ENCODE measurements around the gene GUCY2C. TPM values are rescaled to one million over a fixed set of nuclear protein-coding genes. Genes with fewer than 3 reads are reported as not detected.
A peak's percentile ranks its signal among the peaks of the same experiment; 100 is the strongest.
"Not testable (repeated sequence)": the region's sequence is repeated elsewhere in the genome, so short reads cannot be mapped to it uniquely, and the experiment has no call there.

Gene GUCY2C
- not detected in 2 replicates for total RNA-seq

DNA sequence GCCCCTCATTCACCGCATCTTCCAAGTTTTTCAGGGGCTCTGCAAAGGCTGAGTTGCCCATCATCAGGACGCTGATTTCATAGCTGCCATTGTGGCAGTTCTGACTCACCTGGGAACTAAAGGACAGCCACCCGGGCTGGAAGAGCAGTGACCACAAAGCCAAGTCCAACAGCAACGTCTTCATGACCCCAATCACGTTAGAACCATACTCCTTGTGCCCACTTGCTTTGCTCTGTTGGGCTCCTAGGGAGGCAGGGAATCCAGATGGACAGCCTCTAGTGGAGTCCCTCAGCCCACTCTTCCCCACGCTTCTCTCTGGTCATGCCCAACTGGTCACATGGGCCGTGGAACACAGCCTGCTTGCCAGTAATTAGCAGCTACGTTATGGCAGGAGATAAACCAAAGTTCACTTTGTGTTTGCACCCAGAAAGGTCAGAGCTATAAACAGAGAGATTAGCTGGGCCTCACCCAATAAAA is at the start of gene GUCY2C:
Gene GUCY2C, minus strand, starts transcription at position 335 of the 477 bp plus-strand sequence. Its CDS starts 151 bp downstream, at position 184.
- DNase-seq (ENCODE audit: low read depth, low spot score) = no peak

DNA sequence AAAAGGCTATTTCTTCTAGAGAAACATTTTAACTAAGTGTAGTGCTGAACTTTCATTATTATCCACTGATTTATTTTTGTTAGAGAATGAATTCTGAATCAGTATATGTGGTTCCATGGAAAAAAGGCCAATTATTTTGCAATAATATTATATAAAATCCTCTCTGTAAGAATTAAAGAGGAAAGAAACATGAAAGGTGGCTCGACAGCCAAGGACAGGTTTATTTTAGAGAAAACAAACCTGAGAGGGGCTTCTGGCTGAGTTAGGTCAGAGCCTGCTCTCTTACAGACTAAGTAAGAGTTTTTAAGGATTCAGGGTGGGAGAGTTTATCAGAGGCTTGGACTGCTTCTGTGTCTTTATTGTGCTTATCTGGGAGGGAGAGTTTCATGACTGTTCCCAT is 46.7 kb upstream of the GUCY2C start:
- DNase-seq (ENCODE audit: low read depth, low spot score) = no peak

DNA sequence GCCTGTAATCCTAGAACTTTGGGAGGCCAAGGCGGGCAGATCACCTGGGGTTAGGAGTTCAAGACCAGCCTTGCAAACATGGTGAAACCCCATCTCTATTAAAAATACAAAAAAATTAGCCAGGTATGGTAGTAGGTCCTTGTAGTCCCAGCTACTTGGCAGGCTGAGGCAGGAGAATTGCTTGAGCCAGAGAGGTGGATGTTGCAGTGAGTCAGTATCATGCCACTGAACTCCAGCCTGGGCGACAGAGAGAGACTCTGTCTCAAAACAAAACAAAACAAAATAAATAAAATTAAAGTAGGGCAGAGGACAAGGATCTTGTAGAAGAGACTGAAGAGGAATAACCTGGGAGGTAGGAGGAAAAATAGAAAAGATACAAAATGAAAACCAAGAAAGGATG is 45.5 kb upstream of the GUCY2C start:
- DNase-seq (ENCODE audit: low read depth, low spot score) = no peak

DNA sequence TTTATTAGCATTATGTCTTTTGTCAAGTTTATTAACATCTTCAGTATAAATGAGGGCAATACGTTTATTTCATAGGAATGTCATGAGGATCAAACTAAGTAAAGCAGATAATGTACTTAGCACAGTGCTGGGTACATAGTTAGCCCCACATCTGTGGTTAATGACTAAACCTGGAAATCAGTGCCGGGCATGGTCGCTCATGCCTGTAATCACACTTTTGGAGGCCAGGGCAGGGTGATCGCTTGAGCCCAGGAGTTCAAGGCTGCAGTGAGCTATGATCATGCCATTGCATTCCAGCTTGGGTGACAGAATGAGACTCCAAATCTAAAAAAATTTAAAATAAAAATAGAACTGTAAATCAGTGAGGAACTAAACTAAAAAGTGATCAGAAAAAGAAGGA is 44.8 kb upstream of the GUCY2C start:
- DNase-seq (ENCODE audit: low read depth, low spot score) = no peak

DNA sequence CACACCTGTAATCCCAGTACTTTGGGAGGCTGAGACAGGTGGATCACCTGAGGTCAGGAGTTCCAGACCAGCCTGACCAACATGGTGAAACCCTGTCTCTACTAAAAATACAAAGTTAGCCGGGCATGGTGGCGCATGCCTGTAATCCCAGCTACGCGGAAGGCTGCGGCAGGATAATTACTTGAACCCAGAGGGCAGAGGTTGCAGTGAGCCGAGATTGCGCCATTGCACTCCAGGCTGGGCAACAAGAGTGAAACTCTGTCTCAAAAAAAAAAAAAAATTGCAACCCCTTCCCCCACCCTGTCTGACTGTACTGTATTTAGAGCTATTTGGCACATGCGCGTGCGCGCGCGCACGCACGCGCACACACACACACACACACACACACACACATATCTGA is 40.0 kb upstream of the GUCY2C start:
- not testable (repeated sequence) for DNase-seq (ENCODE audit: low read depth, low spot score)

GRCh38 chr12:14731821-14732220 is 35.4 kb upstream of the GUCY2C start:
- no peak for DNase-seq (ENCODE audit: low read depth, low spot score)

GRCh38 chr12:14729586-14729985 is 33.2 kb upstream of the GUCY2C start:
- DNase-seq (ENCODE audit: low read depth, low spot score) = no peak

DNA sequence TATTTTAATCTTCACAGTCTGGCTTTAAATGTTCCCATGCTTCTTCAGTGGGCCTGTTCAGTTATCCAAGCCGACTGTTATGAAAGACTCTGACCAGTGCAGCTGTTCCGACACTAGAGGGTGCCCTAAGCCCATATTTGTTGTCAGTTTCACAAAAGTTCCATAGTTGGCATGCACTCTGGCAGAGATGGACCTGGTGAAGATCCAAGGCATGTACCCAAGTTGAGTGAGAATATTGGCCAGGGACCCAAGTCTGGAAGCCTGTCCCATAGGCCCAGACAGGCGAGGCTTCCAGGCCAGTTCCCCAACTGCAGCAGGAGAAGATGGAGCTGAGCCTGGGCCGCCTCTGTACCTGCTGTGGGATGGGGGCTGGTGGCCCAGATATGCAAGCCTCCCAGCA is 27.4 kb upstream of the GUCY2C start:
- peak; percentile 10 for DNase-seq (ENCODE audit: low read depth, low spot score)

DNA sequence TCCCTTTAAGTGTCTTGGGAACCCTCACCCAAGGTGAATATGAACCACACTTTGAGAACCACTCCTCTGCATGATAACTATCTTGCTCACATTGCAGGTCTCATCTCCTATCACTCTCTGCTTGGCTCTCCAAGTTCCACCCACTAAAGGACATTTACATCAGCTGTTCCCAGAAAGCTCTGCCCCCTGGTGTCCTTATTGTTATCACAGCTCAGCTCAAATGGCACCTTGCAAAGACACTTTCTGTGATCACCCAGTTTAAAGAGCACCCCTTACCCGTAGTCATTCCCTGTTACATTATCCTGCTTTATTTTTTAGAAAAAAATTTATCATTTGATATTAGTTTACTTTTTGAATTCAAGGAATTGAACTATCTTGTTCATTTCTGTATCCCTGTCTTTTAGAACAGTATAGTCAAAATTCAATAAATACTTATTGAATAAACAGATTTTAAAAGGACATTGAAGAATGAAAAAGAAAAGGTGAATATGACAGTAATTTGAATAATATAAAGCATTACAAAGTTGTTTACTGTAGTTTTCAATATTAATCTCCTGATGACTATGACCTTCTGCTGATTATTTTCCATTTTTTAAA is 20.5 kb upstream of the GUCY2C start:
- DNase-seq (ENCODE audit: low read depth, low spot score) = peak; percentile 3

DNA sequence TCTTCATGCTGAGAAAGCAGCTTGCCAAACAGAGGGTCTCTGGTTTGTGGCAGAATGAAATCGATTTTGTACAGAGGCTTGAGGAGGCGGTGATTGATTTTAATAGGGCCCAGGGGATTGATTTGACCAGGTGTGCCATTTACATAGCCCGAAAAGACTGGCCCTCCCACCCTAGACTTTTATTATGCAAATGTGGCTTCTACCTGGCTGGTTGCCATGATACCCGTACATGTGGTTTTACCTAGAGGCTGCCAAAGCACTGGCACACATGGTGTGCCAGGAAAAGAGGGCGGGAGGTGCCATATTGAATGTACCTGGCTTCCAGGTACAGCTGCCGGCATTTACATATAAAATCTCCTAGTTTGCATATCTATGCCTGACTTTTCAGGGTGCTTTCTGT is 18.0 kb upstream of the GUCY2C start:
- DNase-seq (ENCODE audit: low read depth, low spot score) = no peak

DNA sequence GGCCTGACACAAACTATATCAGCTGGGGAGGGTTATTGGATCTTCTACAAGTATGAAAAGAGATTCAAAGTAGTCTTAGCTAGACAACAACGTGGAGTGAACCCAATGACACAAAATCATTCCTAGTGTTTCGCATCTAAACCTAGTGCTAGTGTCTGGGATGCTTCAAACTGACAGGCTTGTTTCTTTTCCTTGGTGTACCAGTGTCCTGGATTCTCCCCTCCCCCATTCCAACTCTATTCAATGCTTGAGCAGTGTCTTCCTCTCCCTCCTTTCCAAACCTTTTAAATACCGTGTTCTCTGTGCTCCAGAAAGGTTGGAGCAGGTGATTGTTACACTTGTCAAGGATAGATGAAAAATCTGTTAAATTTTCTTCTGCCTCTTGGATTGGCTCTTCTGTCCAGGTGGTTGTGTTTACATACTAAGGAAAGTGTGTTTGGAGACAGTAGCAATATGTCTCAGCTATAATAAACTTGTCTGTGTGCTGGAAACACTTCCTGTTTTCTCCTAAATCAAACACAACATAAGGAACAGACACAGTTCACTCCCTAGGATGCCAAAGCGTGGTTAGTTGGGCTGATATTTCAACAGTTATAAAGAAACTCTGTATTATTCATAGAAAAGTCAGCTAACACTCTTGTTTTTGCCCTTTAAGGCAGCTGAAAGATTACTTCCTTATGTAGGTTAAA is 14.4 kb upstream of the GUCY2C start:
- DNase-seq (ENCODE audit: low read depth, low spot score) = no peak

DNA sequence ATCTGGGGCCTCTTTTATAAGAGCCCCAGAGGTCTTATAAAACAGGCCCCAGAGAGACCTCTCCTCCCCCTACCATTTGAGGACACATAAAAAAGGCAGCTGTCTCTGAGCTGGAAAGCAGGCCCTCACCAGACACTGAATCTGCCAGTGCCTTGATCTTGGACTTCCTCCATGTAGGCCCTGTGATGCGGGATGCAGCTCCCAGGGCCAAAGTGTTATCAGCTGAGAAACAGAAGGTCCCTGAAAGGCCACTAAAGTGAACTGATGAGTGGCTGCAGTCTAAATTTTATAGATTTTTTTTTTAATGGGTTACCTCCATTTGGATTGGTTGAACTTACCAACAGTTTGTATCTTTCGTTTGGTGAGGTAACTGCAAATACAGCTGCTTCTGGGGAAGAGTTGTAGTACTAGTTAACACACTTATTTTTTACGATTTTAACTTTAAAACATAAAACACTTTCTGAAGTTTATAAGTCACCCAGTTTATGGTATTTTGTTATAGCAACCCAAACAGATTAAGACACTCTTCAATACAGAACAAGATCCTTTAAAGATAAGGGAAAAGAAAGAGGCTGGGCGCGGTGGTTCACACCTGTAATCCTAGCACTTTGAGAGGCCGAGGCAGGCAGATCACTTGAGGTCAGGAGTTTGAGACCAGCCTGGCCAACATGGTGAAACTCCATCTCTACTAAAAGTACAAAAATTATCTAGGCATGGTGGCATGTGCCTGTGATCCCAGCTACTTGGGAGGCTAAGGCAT is 5.6 kb upstream of the GUCY2C start:
- no peak for DNase-seq (ENCODE audit: low read depth, low spot score)

GRCh38 chr12:14700935-14701334 is 4.5 kb upstream of the GUCY2C start:
- DNase-seq (ENCODE audit: low read depth, low spot score) = no peak

DNA sequence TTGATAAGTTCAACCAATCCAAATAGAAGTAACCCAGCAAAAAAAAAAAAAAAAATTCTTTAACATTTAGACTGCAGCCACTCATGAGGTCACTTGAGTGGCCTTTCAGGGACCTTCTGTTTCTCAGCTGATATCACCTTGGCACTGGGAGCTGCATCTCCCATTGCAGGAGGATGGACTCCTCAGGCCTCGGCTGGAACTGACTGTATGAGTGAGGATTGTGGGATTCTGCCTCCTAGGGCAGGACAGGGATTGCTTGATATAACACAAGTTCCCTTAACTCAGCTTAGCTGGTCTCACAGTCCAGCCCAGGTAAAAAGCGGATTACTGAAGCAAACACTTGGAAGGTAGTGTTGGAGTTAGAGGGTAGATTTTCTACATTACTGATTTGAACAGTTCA is 3.5 kb upstream of the GUCY2C start:
- DNase-seq (ENCODE audit: low read depth, low spot score) = no peak

- no peak for DNase-seq (ENCODE audit: low read depth, low spot score)
Measured at GRCh38 chr12:14698555-14698954, 2.2 kb upstream of the GUCY2C start.

- no peak for DNase-seq (ENCODE audit: low read depth, low spot score)
Measured at GRCh38 chr12:14695715-14696141, 671 bp downstream of the GUCY2C start.

GRCh38 chr12:14694970-14695369 is 1.4 kb downstream of the GUCY2C start:
- no peak for DNase-seq (ENCODE audit: low read depth, low spot score)

DNA sequence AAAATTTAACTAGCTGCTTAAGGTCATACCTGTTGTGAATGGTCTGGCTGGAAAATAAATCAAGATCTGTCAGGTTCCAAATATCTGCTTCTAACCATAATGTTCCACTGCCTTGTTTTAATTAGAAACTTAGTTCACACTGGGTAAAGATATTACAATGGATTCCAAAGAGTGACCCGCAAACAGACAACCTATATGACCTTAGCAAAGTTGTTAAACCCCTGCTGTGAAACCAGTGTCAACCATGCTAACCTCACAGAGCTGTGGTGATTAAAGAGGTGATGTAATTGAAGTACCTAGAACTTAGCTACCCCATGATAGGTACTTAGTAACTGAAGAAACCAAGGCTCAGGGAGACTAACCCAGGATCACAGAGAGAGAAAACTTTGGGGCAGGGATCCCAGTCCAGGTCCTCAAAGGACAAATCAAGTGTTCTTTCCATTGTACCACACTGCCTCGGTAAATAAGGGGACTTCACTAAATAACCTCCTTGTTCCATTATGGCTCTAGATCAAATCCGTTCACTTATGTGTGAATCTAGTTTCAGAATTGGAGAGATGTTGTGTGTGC is 2.2 kb downstream of the GUCY2C start:
- DNase-seq (ENCODE audit: low read depth, low spot score) = no peak

DNA sequence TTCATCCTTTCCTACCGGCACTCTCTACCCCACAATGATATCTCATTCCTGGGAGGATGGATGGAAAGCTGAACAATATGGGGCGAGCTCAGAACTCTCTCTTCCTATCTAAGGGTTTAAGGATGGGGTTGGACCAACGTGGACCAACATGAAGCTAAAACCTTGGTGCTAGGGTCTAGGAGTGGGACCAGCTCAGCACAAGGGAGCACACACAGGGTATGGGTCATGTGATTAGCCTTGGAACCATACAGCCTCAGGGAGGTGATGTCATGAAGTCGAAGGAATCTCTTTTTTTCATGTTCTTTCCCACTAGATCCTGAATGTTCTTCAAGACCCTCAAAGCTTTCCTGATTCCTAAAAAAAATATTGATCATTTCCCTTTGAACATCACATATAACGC is 3.3 kb downstream of the GUCY2C start:
- DNase-seq (ENCODE audit: low read depth, low spot score) = no peak

DNA sequence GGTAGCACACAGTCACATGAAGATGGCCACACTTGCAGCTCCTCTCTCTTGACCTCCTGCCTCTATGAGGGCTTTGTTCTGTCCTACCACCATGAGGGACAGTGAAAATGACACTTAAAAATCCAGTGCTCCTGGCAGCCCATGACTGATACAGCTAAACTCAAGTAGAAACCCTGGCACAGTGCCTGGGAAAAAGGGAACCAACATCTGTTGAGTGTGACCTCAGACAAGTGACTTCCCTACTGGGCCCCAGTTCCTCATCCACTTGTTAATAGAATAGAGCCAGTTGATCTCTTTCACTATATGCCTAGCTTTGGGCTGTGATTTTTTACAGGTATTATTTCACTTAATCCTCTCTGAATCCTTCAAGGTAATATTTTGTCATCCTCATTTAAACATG is 4.8 kb downstream of the GUCY2C start:
- no peak for DNase-seq (ENCODE audit: low read depth, low spot score)

- no peak for DNase-seq (ENCODE audit: low read depth, low spot score)
Measured at GRCh38 chr12:14689996-14690395, 6.4 kb downstream of the GUCY2C start.

- no peak for DNase-seq (ENCODE audit: low read depth, low spot score)
Measured at GRCh38 chr12:14689144-14689543, 7.3 kb downstream of the GUCY2C start.
